Measurements from ENCODE around the gene AKNA. TPM values are rescaled to one million over a fixed set of nuclear protein-coding genes. Genes with fewer than 3 reads are reported as not detected.

AKNA gene
- total RNA-seq, 2 experiments from 2014 or later: 61.4 to 203 TPM

GRCh38 chr9:114346146-114346545, 41.6 kb downstream of the AKNA start:
- no peak for TF ChIP-seq CTCF (conservative IDR thresholded peaks at IDR 0.05; ENCODE audit: low read length)
- H3K4me1 ChIP-seq (ENCODE audit: insufficient read depth, low read length, poor library complexity, severe bottlenecking): peaks cover 25% of the 10 kb centered on the region

GRCh38 chr9:114345493-114346065, 42.2 kb downstream of the AKNA start:
- peaks cover 24% of the 10 kb centered on the region for H3K4me1 ChIP-seq (ENCODE audit: insufficient read depth, low read length, poor library complexity, severe bottlenecking)
- H3K9me3 ChIP-seq (ENCODE audit: low read length): no peaks in the 10 kb centered on the region
- BruUV-seq (replicated peaks): no TSS peak
- no peak for TF ChIP-seq CTCF (conservative IDR thresholded peaks at IDR 0.05; ENCODE audit: low read length)
- no peak for TF ChIP-seq EZH2phosphoT487 (IDR thresholded peaks at IDR 0.05; ENCODE audit: borderline replicate concordance, low read depth, low read length)
- no peak overlapping the region for H3K4me2 ChIP-seq (ENCODE audit: low read length)
- DNase-seq (ENCODE audit: low spot score): no peak
- peaks cover 95% of the 10 kb centered on the region for H3K36me3 ChIP-seq (ENCODE audit: insufficient read depth, low read length)
- ChIA-PET CTCF (ENCODE audit: unreplicated experiment) (no interaction called here), POLR2A (interaction anchor here (0.6 kb wide), 1 partner anchor 220 kb away, joined by 3 read pairs; no protein-coding TSS in a partner anchor)
- H2AFZ ChIP-seq (ENCODE audit: low read length): no peak overlapping the region
- H3K4me3 ChIP-seq (ENCODE audit: low read depth, low read length, poor library complexity, severe bottlenecking): no peak overlapping the region
- H3K79me2 ChIP-seq (ENCODE audit: insufficient read depth, low read depth, low read length): no peaks in the 10 kb centered on the region
- H3K9me2 ChIP-seq (ENCODE audit: insufficient read depth, low read length): no peaks in the 10 kb centered on the region
- H3K27ac ChIP-seq (ENCODE audit: low read depth, low read length, poor library complexity, severe bottlenecking): no peak overlapping the region
- H4K20me1 ChIP-seq (ENCODE audit: insufficient read depth, low read length): no peaks in the 10 kb centered on the region
- intact Hi-C loops (cut with micrococcal nuclease; ENCODE audit: unreplicated experiment): no loop called here

More at GRCh38 chr9:114346146-114346545, 41.6 kb downstream of the AKNA start:
- no peak for DNase-seq (ENCODE audit: low spot score)
- H3K4me3 ChIP-seq (ENCODE audit: low read depth, low read length, poor library complexity, severe bottlenecking): no peak overlapping the region
- no peaks in the 10 kb centered on the region for H4K20me1 ChIP-seq (ENCODE audit: insufficient read depth, low read length)
- no peaks in the 10 kb centered on the region for H3K79me2 ChIP-seq (ENCODE audit: insufficient read depth, low read depth, low read length)
- H3K4me2 ChIP-seq (ENCODE audit: low read length): no peak overlapping the region
- BruUV-seq (replicated peaks): no TSS peak
- peaks cover 95% of the 10 kb centered on the region for H3K36me3 ChIP-seq (ENCODE audit: insufficient read depth, low read length)
- H3K9me2 ChIP-seq (ENCODE audit: insufficient read depth, low read length): no peaks in the 10 kb centered on the region
- intact Hi-C loops (cut with micrococcal nuclease; ENCODE audit: unreplicated experiment): no loop called here
- no peak overlapping the region for H3K27ac ChIP-seq (ENCODE audit: low read depth, low read length, poor library complexity, severe bottlenecking)
- no peaks in the 10 kb centered on the region for H3K9me3 ChIP-seq (ENCODE audit: low read length)
- POLR2A ChIA-PET: no interaction called here
- H2AFZ ChIP-seq (ENCODE audit: low read length): no peak overlapping the region
- CTCF ChIA-PET (ENCODE audit: unreplicated experiment): no interaction called here

GRCh38 chr9:114344692-114345091, 43.1 kb downstream of the AKNA start:
- no peak overlapping the region for H3K4me3 ChIP-seq (ENCODE audit: low read depth, low read length, poor library complexity, severe bottlenecking)
- no peaks in the 10 kb centered on the region for H3K9me2 ChIP-seq (ENCODE audit: insufficient read depth, low read length)
- H3K27ac ChIP-seq (ENCODE audit: low read depth, low read length, poor library complexity, severe bottlenecking): no peak overlapping the region
- ChIA-PET POLR2A (no interaction called here), CTCF (ENCODE audit: unreplicated experiment) (no interaction called here)
- no TSS peak for BruUV-seq (replicated peaks)
- H4K20me1 ChIP-seq (ENCODE audit: insufficient read depth, low read length): no peaks in the 10 kb centered on the region
- TF ChIP-seq EZH2phosphoT487 (IDR thresholded peaks at IDR 0.05; ENCODE audit: borderline replicate concordance, low read depth, low read length) (no peak), CTCF (conservative IDR thresholded peaks at IDR 0.05; ENCODE audit: low read length) (no peak)
- H3K4me1 ChIP-seq (ENCODE audit: insufficient read depth, low read length, poor library complexity, severe bottlenecking): peaks cover 15% of the 10 kb centered on the region
- intact Hi-C loops (cut with micrococcal nuclease; ENCODE audit: unreplicated experiment): no loop called here
- peaks cover 95% of the 10 kb centered on the region for H3K36me3 ChIP-seq (ENCODE audit: insufficient read depth, low read length)
- H3K79me2 ChIP-seq (ENCODE audit: insufficient read depth, low read depth, low read length): no peaks in the 10 kb centered on the region
- no peaks in the 10 kb centered on the region for H3K9me3 ChIP-seq (ENCODE audit: low read length)
- no peak for DNase-seq (ENCODE audit: low spot score)
- H2AFZ ChIP-seq (ENCODE audit: low read length): no peak overlapping the region
- no peak overlapping the region for H3K4me2 ChIP-seq (ENCODE audit: low read length)
